HG03095 (cell line): Measurements from ENCODE around the gene ZDHHC18.
A peak's percentile ranks its signal among the peaks of the same experiment; 100 is the strongest.
"Not testable (repeated sequence)": the region's sequence is repeated elsewhere in the genome, so short reads cannot be mapped to it uniquely, and the experiment has no call there.

Source experiments
- ATAC-seq: cut with Tn5 transposase; IDR thresholded peaks from one replicate; pipeline ENCODE4 v1.9.1; 2021; ENCODE audit warnings: moderate library complexity; ENCODE audit not compliant: unreplicated experiment

ZDHHC18 gene

DNA sequence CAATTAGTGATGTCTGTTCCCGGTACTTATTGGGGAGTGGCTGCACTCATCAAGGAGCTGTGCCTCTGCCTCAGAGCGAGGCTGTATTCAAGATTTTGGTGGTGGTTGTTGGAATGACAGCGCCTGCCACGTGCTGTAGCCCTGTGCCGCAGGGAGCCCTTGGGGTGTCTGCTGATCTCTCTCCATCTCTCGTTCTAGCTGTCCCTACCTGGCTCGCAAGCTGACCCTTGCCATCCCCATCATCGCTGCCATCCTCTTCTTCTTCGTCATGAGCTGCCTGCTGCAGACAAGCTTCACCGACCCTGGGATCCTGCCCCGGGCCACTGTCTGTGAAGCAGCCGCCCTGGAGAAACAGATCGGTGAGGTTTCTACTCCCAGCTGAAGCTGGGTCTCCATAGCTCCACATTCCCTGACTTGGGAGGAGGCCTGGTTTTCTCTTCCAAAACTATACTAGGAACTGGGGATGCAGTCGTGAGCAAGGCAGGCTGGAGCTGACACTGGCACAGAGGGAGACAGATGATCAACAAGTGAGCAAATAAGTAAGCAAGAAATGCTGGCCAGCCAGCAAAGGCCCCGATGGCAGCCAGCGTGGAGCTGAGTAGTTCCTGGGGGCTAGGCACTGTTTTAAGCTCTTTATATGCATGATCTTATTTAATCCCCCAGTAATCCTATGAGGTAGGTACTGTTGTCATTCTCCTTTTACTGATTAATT, 5.9 kb downstream of the ZDHHC18 start:
- ATAC-seq = no peak

GRCh38 chr1:26833432-26834405, 7.2 kb downstream of the ZDHHC18 start:
- peak; percentile 83 for ATAC-seq

DNA sequence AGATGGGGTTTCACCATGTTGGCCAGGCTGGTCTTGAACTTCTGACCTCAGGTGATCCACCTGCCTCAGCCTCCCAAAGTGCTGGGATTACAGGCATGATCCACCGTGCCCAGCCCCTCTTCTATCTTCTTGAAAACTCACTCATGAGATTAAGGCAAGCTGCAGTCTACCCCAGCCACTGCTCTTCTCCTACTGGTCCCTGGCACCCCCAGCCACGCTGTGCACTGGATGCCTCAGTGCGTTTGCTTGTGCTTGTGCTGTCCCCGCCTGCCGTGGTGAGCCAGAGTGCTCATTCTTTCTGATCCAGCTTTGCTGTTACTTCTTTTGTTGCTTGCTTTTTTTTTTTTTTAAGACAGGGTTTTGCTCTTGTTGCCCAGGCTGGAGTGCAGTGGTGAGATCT, 11.2 kb downstream of the ZDHHC18 start:
- not testable (repeated sequence) for ATAC-seq

- peak; percentile 87 for ATAC-seq
Measured at GRCh38 chr1:26838474-26839338, 12.2 kb downstream of the ZDHHC18 start.

GRCh38 chr1:26839339-26839722, 12.8 kb downstream of the ZDHHC18 start:
- ATAC-seq = no peak

GRCh38 chr1:26839779-26840178, 13.3 kb downstream of the ZDHHC18 start:
- ATAC-seq = no peak

DNA sequence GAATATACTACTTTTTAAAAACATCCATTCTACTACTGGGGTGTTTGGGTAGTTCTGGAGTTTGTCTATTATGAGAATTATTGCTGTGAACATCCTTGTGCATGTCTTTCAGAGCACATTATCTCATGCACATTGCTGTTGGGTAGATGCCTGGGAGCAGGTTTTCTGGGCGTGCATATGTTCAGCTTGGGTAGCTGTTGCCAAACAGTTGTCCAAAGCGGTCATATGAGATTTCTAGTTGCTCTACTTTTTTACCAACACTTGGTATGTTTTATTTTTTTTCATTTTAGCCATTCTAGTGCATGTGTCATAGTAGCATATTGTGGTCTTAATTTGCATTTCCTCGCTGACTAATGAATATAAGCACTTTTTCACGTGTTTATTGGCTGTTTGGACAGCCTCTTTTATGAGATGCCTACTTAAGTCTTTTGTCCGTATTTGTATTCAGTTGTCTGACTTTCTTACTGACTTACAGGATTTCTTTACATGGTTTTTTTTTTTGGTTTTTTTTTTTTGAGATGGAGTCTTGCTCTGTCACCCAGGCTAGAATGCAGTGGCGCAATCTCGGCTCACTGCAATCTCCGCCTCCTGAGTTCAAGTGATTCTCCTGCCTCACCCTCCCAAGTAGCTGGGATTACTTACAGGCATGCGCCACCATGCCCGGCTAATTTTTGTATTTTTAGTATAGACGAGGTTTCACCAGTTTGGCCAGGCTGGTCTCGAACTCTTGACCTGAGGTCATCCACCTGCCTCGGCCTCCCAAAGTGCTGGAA, 18.1 kb downstream of the ZDHHC18 start:
- ATAC-seq = no peak

- ATAC-seq = not testable (repeated sequence)
Measured at GRCh38 chr1:26847826-26848225, 21.3 kb downstream of the ZDHHC18 start.

DNA sequence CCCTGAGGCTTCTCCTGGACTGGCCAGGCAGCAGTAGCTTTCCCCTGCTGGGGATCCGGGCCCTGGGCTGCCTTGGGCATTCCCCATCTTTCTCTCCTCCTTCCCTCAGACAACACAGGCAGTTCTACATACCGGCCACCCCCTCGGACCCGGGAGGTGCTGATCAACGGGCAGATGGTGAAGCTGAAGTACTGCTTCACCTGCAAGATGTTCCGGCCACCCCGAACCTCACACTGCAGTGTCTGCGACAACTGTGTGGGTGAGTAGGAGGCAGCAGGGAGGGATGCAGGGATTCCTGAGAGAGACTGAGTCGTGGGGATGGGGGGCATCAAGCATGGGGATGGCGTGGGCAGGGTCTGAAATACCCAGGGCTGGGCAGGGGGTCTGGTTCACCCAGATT, 22.0 kb downstream of the ZDHHC18 start:
- no peak for ATAC-seq

DNA sequence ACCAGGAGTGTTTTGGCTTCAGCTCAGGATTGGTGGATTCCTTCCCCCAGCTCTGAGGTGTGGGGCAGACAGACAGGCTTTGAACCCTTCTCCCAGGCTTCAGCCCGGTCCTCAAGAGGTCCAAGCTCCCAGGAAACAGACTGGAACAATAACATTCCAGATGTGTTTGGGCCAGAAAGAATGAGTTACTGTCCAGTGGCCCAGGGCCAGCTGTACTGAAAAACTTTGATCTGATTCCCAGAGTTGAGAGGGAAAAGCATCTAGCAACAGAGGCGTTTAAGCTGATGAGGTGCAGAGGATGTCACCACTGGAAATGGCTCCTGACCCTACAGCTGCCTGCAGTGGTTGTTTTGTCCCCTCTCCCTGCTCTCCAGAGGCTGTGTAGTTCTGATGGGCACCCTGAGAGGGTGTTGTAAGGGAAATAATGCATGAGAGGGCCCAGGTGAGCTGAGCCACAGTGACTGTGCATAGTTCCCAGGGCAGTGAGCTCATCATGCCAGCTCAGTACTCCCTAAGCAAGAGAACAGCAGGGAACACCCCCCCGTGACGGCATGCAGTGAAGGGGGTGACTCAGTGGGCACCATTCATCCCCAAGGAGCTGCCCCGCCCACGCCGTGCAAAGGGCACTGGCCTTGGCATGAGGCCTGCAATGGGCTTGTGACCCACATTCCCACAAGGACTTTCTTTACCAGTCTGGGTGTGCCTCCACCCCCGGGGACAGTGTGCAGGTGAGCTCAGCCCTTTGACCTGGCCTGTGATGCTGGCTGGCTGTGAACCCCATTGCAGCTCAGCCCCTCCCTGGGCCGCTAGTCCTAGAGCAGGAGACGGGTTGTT, 22.7 kb downstream of the ZDHHC18 start:
- ATAC-seq = no peak

DNA sequence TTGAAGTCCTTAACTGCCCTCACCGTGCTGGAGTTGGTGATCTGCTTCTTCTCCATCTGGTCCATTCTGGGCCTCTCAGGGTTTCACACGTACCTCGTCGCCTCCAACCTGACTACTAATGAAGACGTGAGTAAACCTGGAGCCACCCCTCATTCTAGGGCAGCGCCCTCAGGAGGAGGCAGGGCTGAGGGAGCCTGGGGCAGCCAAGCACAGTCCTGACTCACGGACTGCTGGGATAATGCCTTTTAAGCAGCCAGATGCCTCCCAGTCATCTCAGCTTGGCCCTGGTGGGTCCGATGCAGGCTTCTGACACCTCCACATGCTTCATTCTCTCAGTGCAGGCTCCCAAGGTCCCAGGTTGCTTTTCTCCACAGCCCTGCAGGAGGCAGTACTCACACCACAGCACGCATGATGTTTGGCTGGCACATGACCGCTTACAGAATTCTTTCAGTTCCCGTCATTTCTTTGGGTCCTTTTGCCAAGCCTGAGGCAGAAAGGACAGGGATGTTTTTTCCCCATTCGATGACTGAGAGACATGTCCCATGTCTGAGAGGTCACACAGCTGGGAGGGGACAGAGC, 24.7 kb downstream of the ZDHHC18 start:
- no peak for ATAC-seq

DNA sequence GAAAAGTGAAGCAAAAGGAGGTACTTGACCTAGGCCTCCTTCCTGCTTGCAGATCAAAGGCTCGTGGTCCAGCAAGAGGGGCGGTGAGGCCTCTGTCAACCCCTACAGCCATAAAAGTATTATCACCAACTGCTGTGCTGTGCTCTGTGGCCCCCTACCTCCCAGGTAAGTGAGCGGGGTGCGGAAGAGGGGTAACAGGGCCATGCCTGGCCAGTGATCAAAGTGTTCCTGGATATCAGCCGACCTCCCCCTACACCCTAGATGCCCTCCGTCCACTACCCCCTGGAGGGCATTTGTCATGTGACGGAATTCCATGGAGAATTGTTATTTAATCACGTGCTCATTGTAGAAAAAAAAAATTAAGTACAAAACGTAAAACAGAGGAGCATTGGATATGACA, 26.2 kb downstream of the ZDHHC18 start:
- no peak for ATAC-seq

DNA sequence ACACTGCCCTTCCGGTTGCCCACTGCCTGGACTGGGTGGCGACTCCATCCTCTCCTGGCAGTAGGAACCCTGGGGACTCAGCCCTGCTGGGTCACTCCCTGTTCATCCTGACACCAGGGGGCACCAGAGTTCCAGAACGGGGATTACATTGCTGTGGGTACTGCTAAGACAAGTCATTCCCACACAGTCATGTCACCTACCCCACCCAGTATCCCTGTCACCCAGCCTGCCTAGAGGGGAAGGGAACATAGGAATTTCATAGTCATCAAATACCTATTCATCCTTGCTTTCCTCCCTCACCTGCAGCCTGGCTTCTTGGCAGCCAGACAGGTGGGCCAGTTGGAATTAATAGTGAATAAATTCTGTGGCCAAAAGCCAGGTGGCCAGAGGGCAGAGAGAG, 26.7 kb downstream of the ZDHHC18 start:
- no peak for ATAC-seq

DNA sequence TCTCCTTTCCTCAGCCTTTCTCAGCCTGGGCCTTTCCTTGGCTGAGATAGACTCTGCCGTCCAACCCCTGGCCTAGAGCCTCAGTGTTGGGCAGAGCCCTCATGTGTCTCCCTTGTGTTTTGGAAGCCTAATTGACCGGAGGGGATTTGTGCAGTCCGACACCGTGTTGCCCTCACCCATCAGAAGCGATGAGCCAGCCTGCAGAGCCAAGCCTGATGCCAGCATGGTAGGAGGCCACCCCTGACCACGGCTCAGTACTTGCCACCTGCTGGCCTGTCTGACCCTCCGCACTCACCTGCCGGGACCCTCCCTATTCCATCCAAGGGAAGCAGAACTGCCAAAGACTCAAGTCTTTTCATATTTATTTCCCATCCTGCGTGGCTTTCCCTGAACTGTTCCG, 27.1 kb downstream of the ZDHHC18 start:
- no peak for ATAC-seq

- ATAC-seq = no peak
Measured at GRCh38 chr1:26854906-26855305, 28.4 kb downstream of the ZDHHC18 start.

DNA sequence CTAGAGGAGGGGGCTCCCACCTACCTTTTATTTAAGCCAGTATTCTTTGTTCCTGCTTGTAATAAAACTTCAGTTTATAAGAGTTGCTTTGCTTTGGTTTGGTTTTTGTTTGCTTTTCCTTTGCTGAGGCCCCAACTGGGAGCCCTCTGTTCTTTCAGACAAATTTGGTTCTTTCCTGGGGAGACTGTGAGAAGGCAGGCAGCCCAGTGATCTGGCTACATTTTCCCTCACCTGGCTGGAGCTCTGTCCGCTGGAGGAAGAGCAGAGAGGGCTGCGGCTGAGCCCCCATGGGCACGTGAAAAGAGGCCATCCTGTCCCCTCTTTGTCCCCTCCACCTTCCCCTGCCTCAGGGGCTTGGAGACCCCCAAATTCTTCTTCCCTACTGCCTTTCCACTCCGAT, 29.1 kb downstream of the ZDHHC18 start:
- no peak for ATAC-seq

GRCh38 chr1:26856181-26856580, 29.7 kb downstream of the ZDHHC18 start:
- ATAC-seq = no peak

DNA sequence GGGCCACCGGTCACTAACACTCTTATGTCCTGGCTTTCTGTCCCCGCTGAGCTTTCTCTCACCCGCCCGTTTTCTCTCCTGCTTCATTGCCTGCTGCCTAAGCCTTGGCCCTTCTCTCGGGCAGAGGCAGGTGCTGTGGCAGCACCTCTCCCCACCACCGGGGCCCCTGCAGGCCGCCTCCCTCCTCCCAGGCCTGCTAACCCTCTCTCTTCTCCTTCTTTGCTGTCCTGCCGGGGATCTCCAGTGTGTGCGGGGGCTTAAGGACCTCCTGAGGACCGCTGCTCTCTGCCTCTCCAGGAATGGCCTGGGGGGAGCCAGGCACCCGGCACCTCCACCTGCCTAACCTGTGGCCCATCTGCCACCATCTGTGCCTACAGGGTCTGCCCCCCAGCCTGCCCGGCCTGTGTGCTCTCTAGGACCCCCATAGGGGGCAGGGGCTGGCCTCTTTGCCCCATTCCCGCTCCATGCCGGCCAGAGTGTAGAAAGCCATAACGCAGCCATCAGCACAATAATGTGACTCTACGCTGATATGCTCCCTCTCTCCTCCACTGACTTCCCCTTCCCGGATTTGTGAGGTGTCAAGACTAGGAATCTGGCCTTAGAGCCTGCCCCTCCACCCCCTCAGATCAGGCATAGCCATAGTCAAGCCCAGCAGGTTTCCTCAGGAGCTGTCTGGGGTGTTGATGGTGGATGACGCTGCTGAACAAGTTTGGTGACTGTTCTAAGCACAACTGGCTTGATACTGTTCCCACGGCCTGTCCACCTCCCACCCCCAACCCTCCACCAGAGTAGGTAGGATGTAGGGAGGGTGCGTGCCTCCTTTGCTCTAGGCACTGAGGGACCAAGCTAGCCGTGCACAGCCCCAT, 30.3 kb downstream of the ZDHHC18 start:
- no peak for ATAC-seq
